IPS DF 6.9 (cell line): ENCODE results near the gene TDRD10.

Experiments
- DNase-seq: peaks from one replicate; pipeline ENCODE4 v3.0.0-alpha.2; 2013; ENCODE audit warnings: low read depth, low spot score
- H3K27ac ChIP-seq: one replicate; pipeline ENCODE4 v1.5.1; 2013; ENCODE audit warnings: low read length, control low read depth
- H3K27me3 ChIP-seq: 2 replicates; pipeline ENCODE4 v1.6.1; 2013; ENCODE audit warnings: mild to moderate bottlenecking, low read length; ENCODE audit not compliant: control insufficient read depth, insufficient read depth
- H3K36me3 ChIP-seq: 2 replicates; pipeline ENCODE4 v1.6.1; 2013; ENCODE audit warnings: low read length; ENCODE audit not compliant: control insufficient read depth, insufficient read depth
- H3K4me1 ChIP-seq: 2 replicates; pipeline ENCODE4 v1.6.1; 2013; ENCODE audit warnings: low read length; ENCODE audit not compliant: control insufficient read depth, insufficient read depth
- H3K4me3 ChIP-seq: 2 replicates; pipeline ENCODE4 v1.5.1; 2013; ENCODE audit warnings: mild to moderate bottlenecking, low read length
- H3K9me3 ChIP-seq: 2 replicates; pipeline ENCODE4 v1.6.1; 2013; ENCODE audit warnings: low read length, inconsistent platforms; ENCODE audit not compliant: control insufficient read depth, insufficient read depth
- WGBS: extraction: QIAGEN DNeasy Blood & Tissue Kit; methylation state at CpG from one replicate; pipeline ENCODE4 v1.1.7; 2013; ENCODE audit warnings: mixed read lengths, missing lambda C conversion rate; ENCODE audit not compliant: insufficient read length, insufficient coverage; 5-methylcytosine and 5-hydroxymethylcytosine counted together

Gene TDRD10

GRCh38 chr1:154593390-154593789, 91.4 kb downstream of the TDRD10 start:
- no peak for DNase-seq
- H3K36me3 ChIP-seq = peaks cover 40% of the 10 kb centered on the region
- no peak overlapping the region for H3K27ac ChIP-seq
- H3K27me3 ChIP-seq = no peaks in the 10 kb centered on the region
- no peaks in the 10 kb centered on the region for H3K4me1 ChIP-seq
- no peak overlapping the region for H3K4me3 ChIP-seq
- no peaks in the 10 kb centered on the region for H3K9me3 ChIP-seq

- H3K27ac ChIP-seq = no peak overlapping the region
- H3K27me3 ChIP-seq = no peaks in the 10 kb centered on the region
- H3K4me3 ChIP-seq = no peak overlapping the region
- no peaks in the 10 kb centered on the region for H3K4me1 ChIP-seq
- no CpG with 5 or more reads among the region's 7 CpGs for WGBS
- H3K36me3 ChIP-seq = peaks cover 31% of the 10 kb centered on the region
- no peaks in the 10 kb centered on the region for H3K9me3 ChIP-seq
- no peak for DNase-seq
Observed at GRCh38 chr1:154594811-154595210, 92.8 kb downstream of the TDRD10 start.

GRCh38 chr1:154595621-154596020, 93.6 kb downstream of the TDRD10 start:
- H3K9me3 ChIP-seq = no peaks in the 10 kb centered on the region

More at GRCh38 chr1:154595621-154596020, 93.6 kb downstream of the TDRD10 start:
- H3K27me3 ChIP-seq = no peaks in the 10 kb centered on the region
- DNase-seq = no peak
- peaks cover 26% of the 10 kb centered on the region for H3K36me3 ChIP-seq
- no CpG with 5 or more reads among the region's 1 CpG for WGBS
- H3K4me3 ChIP-seq = no peak overlapping the region
- H3K4me1 ChIP-seq = no peaks in the 10 kb centered on the region
- H3K27ac ChIP-seq = no peak overlapping the region
